GM19328 (cell line): ENCODE measurements around the gene RGS12.

ENCODE experiments used
- ATAC-seq: cut with Tn5 transposase; IDR thresholded peaks from one replicate; pipeline ENCODE4 v1.9.1; 2021; ENCODE audit warnings: mild to moderate bottlenecking, moderate library complexity; ENCODE audit not compliant: unreplicated experiment

The RGS12 gene

GRCh38 chr4:3324093-3324815 lies 31.4 kb downstream of the RGS12 start:
- no peak for ATAC-seq

GRCh38 chr4:3328814-3329663 lies 36.2 kb downstream of the RGS12 start:
- no peak for ATAC-seq

DNA sequence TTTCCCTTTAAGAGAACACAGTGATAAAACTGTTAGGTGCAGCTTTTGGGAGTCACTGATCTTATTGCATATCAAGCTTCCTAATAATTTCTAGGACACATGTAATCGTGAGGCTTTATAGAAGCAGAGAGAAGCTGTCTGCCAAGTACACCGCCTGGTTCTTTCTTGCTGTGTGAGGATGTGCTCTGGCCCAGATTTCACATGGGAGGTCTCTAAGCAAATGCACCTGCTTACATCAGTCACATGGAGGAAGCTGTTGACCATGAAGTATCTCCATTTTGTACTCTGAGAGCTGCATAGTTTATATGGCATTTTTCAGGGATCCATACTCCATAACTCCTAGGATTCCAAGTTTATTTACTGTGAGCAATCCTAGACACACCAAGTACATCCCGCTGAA lies 37.1 kb downstream of the RGS12 start:
- ATAC-seq = no peak

DNA sequence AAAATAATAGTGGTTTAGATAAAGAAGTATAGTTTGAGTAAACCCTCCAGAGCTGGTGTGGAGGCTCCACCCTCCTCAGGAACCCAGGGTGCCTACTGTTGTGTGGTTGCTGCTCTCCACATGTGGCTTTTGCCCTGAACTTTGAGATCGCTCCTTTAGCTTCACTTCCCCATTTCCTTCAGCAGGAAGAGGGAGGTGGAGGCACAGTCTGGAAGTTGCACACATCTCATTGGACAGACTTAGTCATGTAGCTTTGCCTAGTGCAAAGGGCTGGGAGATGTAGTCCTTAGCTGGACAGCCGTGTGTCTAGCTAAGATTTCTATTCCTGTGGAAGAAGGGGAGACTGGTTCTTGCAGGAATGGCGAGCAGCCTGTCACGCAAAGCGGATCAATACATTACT lies 37.9 kb downstream of the RGS12 start:
- no peak for ATAC-seq

- ATAC-seq = no peak
Measured at GRCh38 chr4:3331511-3332394, 38.9 kb downstream of the RGS12 start.

- ATAC-seq = no peak
Measured at GRCh38 chr4:3332498-3332897, 39.7 kb downstream of the RGS12 start.

GRCh38 chr4:3334316-3334715 lies 41.5 kb downstream of the RGS12 start:
- no peak for ATAC-seq

DNA sequence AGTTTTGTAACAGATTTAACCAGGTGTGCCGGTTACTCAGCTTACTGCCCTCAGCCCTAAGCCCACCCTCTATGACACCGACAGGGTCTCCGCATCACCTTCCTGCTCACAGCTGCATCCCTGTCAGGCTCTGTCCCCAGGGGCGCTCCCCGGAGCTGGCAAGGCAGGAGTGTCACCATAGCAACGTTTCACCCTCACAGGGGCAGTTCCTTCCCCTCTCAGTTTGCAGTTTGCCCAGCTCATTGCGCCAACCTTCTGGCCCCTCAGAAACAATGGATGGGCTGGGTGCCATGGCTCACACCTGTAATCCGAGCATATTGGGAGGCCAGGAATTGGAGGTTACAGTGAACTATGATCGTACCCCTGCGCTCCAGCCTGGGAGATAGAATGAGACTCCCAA lies 42.6 kb downstream of the RGS12 start:
- ATAC-seq = no peak

- ATAC-seq = no peak
Measured at GRCh38 chr4:3335982-3336381, 43.2 kb downstream of the RGS12 start.

DNA sequence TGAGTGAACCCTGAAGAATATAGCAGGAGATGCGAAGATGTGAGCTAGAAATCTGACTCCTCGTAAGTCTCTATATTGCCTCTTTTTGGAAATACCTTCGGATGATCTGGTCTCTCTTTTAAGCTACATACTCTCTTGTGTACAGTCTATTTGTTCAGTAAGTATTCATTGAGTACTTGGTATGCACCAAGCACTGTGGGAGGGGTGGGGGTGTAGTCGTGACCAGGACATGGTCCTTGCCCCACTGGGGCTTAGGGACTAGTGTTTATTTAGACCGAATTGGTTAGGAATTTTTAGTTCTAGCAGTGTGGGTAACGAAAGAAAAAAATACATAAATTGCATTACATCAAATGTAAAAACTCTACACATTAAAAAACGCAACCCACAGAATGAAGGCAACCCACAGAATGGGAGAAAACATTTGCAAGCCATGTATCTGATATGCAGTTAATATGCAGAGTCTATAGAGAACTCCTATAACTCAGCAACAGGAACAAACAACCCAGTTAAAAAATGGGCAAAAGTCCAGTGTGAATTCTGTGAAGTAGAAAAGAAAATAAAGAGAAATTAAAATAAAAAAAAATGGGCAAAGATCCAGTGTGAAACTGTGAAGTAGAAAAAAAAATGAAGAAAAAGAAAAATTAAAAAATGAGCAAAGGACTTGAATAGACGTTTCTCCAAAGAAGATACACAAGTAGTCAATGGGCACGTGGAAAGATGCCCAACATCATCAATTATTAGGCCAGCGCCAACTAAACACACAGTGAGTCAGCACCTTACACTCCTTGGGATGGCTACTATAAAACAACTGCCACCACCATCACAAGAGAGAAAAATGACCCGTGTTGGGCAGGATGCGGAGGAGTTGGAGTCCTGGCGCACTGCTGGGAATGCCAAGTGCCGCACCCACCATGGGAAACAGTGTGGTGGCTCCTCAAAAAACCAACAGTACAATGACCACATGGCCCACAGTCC lies 43.8 kb downstream of the RGS12 start:
- no peak for ATAC-seq

- no peak for ATAC-seq
Measured at GRCh38 chr4:3337357-3337732, 44.5 kb downstream of the RGS12 start.

- ATAC-seq = no peak
Measured at GRCh38 chr4:3337811-3338210, 45.0 kb downstream of the RGS12 start.

GRCh38 chr4:3338321-3338838 lies 45.6 kb downstream of the RGS12 start:
- ATAC-seq = no peak

GRCh38 chr4:3338976-3339531 lies 46.2 kb downstream of the RGS12 start:
- no peak for ATAC-seq

- no peak for ATAC-seq
Measured at GRCh38 chr4:3339577-3339976, 46.8 kb downstream of the RGS12 start.

DNA sequence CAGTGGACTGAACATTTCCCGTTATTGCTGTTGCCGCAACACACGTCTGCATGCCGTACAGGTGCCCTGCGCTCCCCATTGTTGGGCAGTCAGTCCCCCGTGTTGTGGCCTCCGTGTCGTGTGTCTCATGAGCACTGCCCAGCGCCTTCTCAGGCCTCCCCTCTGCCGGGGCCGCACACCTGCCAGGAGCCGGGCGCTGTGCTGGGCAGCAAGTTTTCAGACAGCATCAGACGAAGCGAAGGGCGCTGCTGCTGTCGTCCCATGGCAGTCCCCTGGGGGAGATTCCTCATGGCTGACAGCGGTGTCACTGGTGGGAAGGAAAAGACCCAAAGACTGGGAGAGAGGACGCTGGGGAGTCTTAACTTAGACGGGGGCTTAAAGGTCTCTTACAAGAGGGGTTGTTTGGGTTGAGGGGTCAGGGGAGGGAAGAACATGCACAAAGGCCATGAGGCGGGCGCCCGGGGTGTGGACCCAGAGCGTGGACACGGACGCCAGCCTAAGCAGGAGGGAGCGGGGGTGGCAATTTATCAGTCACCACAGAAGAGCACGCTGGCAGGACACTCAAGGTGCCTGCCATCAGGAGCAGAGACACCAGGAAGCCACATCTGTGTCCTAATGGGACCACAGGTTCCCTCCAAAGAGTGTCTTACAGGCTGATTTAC lies 47.3 kb downstream of the RGS12 start:
- ATAC-seq = no peak

DNA sequence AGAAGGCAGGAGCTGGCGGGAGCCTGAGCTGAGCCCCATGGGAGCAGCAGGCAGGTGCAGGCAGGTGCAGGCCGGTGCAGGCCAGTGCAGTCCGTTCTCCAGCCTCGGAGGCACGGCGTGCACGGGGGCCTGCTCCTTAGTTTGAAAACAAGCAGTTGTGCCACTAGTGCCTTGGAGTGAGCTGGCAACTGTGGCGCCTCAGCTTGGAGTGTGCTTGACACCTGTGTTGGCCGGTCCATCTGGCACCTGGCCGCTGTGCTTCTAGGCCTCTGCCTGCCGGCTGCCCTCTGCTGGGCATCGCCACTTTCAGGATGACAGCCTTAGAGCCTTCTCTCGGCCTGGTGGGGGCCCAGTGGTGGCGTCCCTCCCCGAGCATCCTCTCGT lies 47.9 kb downstream of the RGS12 start:
- no peak for ATAC-seq

- ATAC-seq = no peak
Measured at GRCh38 chr4:3341760-3342159, 48.9 kb downstream of the RGS12 start.

DNA sequence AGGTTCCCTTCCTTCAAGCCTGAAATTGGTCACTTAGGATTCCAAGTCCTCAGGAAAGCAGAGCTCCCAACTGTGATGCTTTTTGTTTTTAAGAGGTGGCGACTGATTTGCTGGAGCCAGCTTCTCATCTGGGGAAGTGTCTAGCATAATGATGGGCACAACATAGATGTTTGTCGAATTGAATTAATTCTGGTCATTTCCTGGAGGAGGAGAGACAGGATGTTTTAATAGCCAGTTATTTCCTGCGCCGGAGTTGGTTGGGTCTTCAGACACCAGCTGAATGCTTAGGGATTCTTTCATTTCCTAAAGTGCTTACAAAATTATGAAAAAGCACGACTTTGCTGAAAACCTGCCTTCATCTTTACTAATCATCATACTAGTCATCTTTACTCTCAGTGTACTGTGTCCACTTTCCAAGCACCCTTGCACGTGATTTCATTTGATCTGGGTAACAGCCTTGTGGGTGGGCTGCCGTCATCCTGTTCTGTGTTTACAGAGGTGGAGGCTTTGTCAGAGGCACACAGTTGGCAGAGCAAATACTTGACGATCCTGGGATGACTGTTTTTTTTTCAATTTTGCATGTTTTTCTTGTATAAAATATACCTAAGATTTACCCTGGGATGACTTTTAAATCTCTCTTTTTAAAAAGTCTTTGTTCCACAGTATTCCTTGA lies 49.5 kb downstream of the RGS12 start:
- no peak for ATAC-seq
